Endothelial cell of umbilical vein (primary cell): Measurements from ENCODE around the gene PTTG1IP. TPM values are rescaled to one million over a fixed set of nuclear protein-coding genes. Genes with fewer than 3 reads are reported as not detected.
A peak's percentile ranks its signal among the peaks of the same experiment; 100 is the strongest.

Experiments
- BruUV-seq: library from RNA; stranded (reverse); fragments of 400-500 nt; replicated peaks from 2 replicates; lab custom pipeline; 2021; lab: Mats Ljungman, UMichigan
- CTCF ChIA-PET: fragments of 300-600, 350-600 bp; sonication (Branson Sonifier 250); formaldehyde crosslinking; loops from one replicate; lab custom pipeline; 2021; ENCODE audit warnings: antibody characterized with exemption, inconsistent platforms; lab: Charles Lee
- POLR2A ChIA-PET: fragments of 300-600, 350-600 bp; sonication (Branson Sonifier 250); formaldehyde crosslinking; loops from one replicate; lab custom pipeline; 2021; ENCODE audit warnings: antibody characterized with exemption, inconsistent platforms; lab: Charles Lee
- DNase-seq: peaks from one replicate; pipeline ENCODE4 v3.0.0-alpha.2; 2011; ENCODE audit warnings: low read depth, low spot score
- FAIRE-seq: peaks from 2 replicates; lab custom pipeline; 2011; peaks lifted over from hg19 to GRCh38; lab: Jason Lieb, UNC
- H2AFZ ChIP-seq: 2 replicates; pipeline ENCODE4 v1.6.0; 2012; ENCODE audit warnings: low read depth, low read length, control low read depth, inconsistent platforms
- H3K27ac ChIP-seq: 2 replicates; pipeline ENCODE4 v1.5.1; 2011; ENCODE audit warnings: low read depth, mild to moderate bottlenecking, control low read depth, low read length, moderate library complexity; ENCODE audit not compliant: insufficient read depth
- H3K27me3 ChIP-seq, 2 experiments: 2 replicates each; pipeline versions ENCODE4 v1.6.0 to v1.6.1; 2011; ENCODE audit warnings: low read length in 2 of 2, mixed read lengths in 1 of 2; ENCODE audit not compliant: control insufficient read depth in 2 of 2, insufficient read depth in 2 of 2
- H3K36me3 ChIP-seq, 2 experiments: 2 replicates in 1 of 2; 3 replicates in 1 of 2; pipeline ENCODE4 v1.5.1; 2011; ENCODE audit warnings: low read length in 2 of 2, mild to moderate bottlenecking in 1 of 2, moderate library complexity in 1 of 2; ENCODE audit not compliant: control insufficient read depth in 2 of 2, insufficient read depth in 2 of 2; ENCODE audit errors: extremely low read depth in 1 of 2
- H3K4me1 ChIP-seq: 3 replicates; pipeline ENCODE4 v1.5.1; 2011; ENCODE audit warnings: mild to moderate bottlenecking, low read length; ENCODE audit not compliant: control insufficient read depth, insufficient read depth; ENCODE audit errors: extremely low read depth
- H3K4me2 ChIP-seq: 2 replicates; pipeline ENCODE4 v1.6.1; 2011; ENCODE audit warnings: low read length, control low read depth, mixed read lengths; ENCODE audit not compliant: insufficient read depth
- H3K4me3 ChIP-seq, 3 experiments: fragments of 200-600 bp in 1 of 3; sonication (generic), shearing (Covaris generic) in 1 of 3; replicated peaks in 1 of 3; 2 replicates each; pipeline ENCODE4 v1.5.1; 2011 to 2016; ENCODE audit warnings: control low read depth in 3 of 3, low read length in 3 of 3, mild to moderate bottlenecking in 2 of 3, inconsistent platforms in 1 of 3, low read depth in 1 of 3, moderate library complexity in 1 of 3; ENCODE audit not compliant: insufficient read depth in 1 of 3
- H3K79me2 ChIP-seq: 2 replicates; pipeline ENCODE4 v1.6.0; 2012; ENCODE audit warnings: low read length, inconsistent platforms; ENCODE audit not compliant: control insufficient read depth, insufficient read depth
- H3K9ac ChIP-seq: replicated peaks from 2 replicates; pipeline ENCODE3; 2011; ENCODE audit warnings: low read length, control low read depth; ENCODE audit not compliant: insufficient read depth; ENCODE audit errors: extremely low read depth
- H3K9me1 ChIP-seq: replicated peaks from 3 replicates; pipeline ENCODE4 v1.6.0; 2011; ENCODE audit warnings: mild to moderate bottlenecking, low read length; ENCODE audit not compliant: control insufficient read depth, insufficient read depth; ENCODE audit errors: extremely low read depth
- H3K9me3 ChIP-seq: replicated peaks from 2 replicates; pipeline ENCODE4 v1.5.1; 2012; ENCODE audit warnings: low read length, inconsistent platforms; ENCODE audit not compliant: control insufficient read depth, insufficient read depth
- H4K20me1 ChIP-seq: replicated peaks from 2 replicates; pipeline ENCODE3; 2011; ENCODE audit warnings: mild to moderate bottlenecking, low read length; ENCODE audit not compliant: control insufficient read depth, insufficient read depth; ENCODE audit errors: extremely low read depth
- EZH2 ChIP-seq: IDR thresholded peaks from 2 replicates; pipeline ENCODE4 v1.6.1; 2012; ENCODE audit warnings: borderline replicate concordance, low read depth, mild to moderate bottlenecking, moderate library complexity, low read length, inconsistent platforms; ENCODE audit not compliant: severe bottlenecking
- FOS ChIP-seq: IDR thresholded peaks from 2 replicates; pipeline ENCODE4 v1.6.1; 2011; ENCODE audit warnings: mild to moderate bottlenecking, low read length, moderate library complexity, borderline replicate concordance; ENCODE audit not compliant: insufficient read depth
- GATA2 ChIP-seq: IDR thresholded peaks from 2 replicates; pipeline ENCODE4 v1.7.0; 2011; ENCODE audit warnings: low read depth, mild to moderate bottlenecking, moderate library complexity, mixed read lengths, low read length; ENCODE audit not compliant: insufficient read length, insufficient read depth
- JUN ChIP-seq: IDR thresholded peaks from 2 replicates; pipeline ENCODE4 v1.6.1; 2011; ENCODE audit warnings: borderline replicate concordance, low read depth; ENCODE audit not compliant: insufficient read length, insufficient read depth
- MAX ChIP-seq: IDR thresholded peaks from 2 replicates; pipeline ENCODE4 v1.6.1; 2011; ENCODE audit not compliant: insufficient read depth, insufficient read length
- MYC ChIP-seq: IDR thresholded peaks from one replicate; pipeline ENCODE4 v1.6.1; 2011; ENCODE audit warnings: mild to moderate bottlenecking, low read depth, low read length
- POLR2A ChIP-seq: IDR thresholded peaks from 2 replicates; pipeline ENCODE4 v1.6.1; 2012; ENCODE audit warnings: low read depth, mild to moderate bottlenecking, control low read depth, low read length
- POLR2AphosphoS5 ChIP-seq: IDR thresholded peaks from 2 replicates; pipeline ENCODE4 v1.6.1; 2012; ENCODE audit warnings: low read depth, mild to moderate bottlenecking, control low read depth, low read length, moderate library complexity; ENCODE audit not compliant: insufficient read depth
- dilution Hi-C: fragments of 300-500 bp; cut with MboI; formaldehyde crosslinking; loops from one replicate; pipeline ENCODE4 v1.15.0; 2019; ENCODE audit warnings: low sequenced_read_pairs; ENCODE audit not compliant: extremely low pct_ligation_motif_present
- intact Hi-C: fragments of 100-400 bp; cut with micrococcal nuclease; formaldehyde crosslinking; loops from one replicate; pipeline ENCODE4 v1.10.0; 2022
- polyA plus RNA-seq, 4 experiments: library from polyadenylated mRNA; depleted of rRNA in 3 of 4; stranded (reverse) in 3 of 4; unstranded in 1 of 4; fragments of >200 nt; gene quantifications; 2 replicates each; pipeline versions ENCODE4 v1.2.1 to v1.2.3, GENCODE V29; 2011 to 2012; ENCODE audit warnings: missing spikeins in 1 of 4
- total RNA-seq: library from RNA; stranded (reverse); gene quantifications from 2 replicates; pipeline ENCODE4 v1.2.3, GENCODE V29; 2021
- TF ChIP-seq, protein P1 (sequence below), 2 donors: IDR thresholded peaks; 1 replicate in 1 of 2; 2 replicates in 1 of 2; pipeline ENCODE4 v1.5.1; 2011; ENCODE audit warnings: low read length in 2 of 2, mild to moderate bottlenecking in 2 of 2, moderate library complexity in 2 of 2, control low read depth in 1 of 2, inconsistent platforms in 1 of 2, low read depth in 1 of 2; ENCODE audit not compliant: insufficient read depth in 1 of 2; ENCODE audit errors: extremely low read depth in 1 of 2

The PTTG1IP gene
- total and polyA plus RNA-seq, 2 donors (not counting 3 experiments of a cell fraction or from before 2014, with no cell fraction given), result 342 to 415 TPM

DNA sequence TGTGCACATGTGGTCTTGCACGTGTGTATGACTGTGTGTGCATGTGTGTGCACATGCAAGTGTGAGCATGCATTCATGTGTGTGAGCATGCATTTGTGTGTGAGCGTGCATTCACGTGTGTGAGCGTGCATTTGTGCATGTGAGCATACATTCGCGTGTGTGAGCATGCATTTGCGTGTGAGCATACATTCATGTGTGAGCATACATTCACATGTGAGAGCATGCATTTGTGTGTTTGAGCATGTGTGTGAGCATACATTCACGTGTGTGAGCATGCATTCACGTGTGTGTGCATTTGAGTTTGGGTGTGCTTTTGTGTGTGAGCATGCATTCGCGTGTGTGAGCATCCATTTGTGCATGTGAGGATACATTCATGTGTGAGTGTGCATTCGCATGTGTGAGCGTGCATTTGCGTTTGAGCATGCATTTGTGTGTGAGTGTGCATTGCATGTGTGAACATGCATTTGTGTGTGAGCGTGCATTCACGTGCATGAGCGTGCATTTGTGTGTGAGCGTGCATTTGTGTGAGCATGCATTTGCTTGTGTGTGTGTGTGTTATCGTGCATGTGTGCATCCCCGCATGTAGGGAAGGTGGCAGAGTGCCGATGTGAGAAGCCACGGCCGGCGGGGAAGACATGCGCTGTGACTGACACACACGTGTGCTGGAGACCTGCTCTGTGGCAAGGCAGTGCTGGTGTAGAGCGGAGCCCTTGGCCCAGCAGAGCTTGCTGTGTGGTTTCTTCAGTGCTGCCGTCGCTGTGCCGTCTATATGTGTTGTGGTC lies 29.0 kb upstream of the PTTG1IP start:
- no peaks in the 10 kb centered on the region for H3K36me3 ChIP-seq
- H3K9me3 ChIP-seq, result no peaks in the 10 kb centered on the region
- no peaks in the 10 kb centered on the region for H3K9me1 ChIP-seq
- no peak overlapping the region for H3K27ac ChIP-seq
- H4K20me1 ChIP-seq, result no peaks in the 10 kb centered on the region
- ChIA-PET CTCF (no interaction called here), POLR2A (no interaction called here)
- dilution Hi-C loops (no loop called here), intact Hi-C loops (no loop called here)
- no peak overlapping the region for H3K9ac ChIP-seq
- no TSS peak for BruUV-seq
- TF ChIP-seq MAX, result peak; percentile 51
- TF ChIP-seq MYC, result no peak
- H3K4me1 ChIP-seq, result no peaks in the 10 kb centered on the region
- H3K4me3 ChIP-seq, result no peak overlapping the region
- FAIRE-seq (no peak), DNase-seq (no peak)
- H3K79me2 ChIP-seq, result no peaks in the 10 kb centered on the region
- H3K4me2 ChIP-seq, result no peak overlapping the region
- H3K27me3 ChIP-seq, result no peaks in the 10 kb centered on the region
- H2AFZ ChIP-seq, result no peak overlapping the region

GRCh38 chr21:44901391-44902074 lies 28.0 kb upstream of the PTTG1IP start:
- FAIRE-seq (no peak), DNase-seq (no peak)

More at GRCh38 chr21:44901391-44902074, 28.0 kb upstream of the PTTG1IP start:
- dilution Hi-C loops (no loop called here), intact Hi-C loops (no loop called here)
- Histone ChIP-seq H3K79me2 (no peaks in the 10 kb centered on the region), H3K9ac (no peak overlapping the region), H3K9me1 (no peaks in the 10 kb centered on the region), H2AFZ (no peak overlapping the region), H3K36me3 (no peaks in the 10 kb centered on the region), H4K20me1 (no peaks in the 10 kb centered on the region), H3K27me3 (no peaks in the 10 kb centered on the region), H3K4me1 (no peaks in the 10 kb centered on the region), H3K4me3 (no peak overlapping the region), H3K4me2 (no peak overlapping the region), H3K27ac (no peak overlapping the region), H3K9me3 (no peaks in the 10 kb centered on the region)
- BruUV-seq, result no TSS peak
- CTCF ChIA-PET, result interaction anchor here (0.9 to 1.9 kb wide), 3 partner anchors 9 to 235 kb away, joined by 3 to 5 read pairs (median 3); no protein-coding TSS in a partner anchor
- POLR2A ChIA-PET, result no interaction called here
- TF ChIP-seq MAX (no peak), POLR2A (no peak), EZH2 (no peak), GATA2 (no peak), FOS (no peak), MYC (no peak), JUN (no peak), POLR2AphosphoS5 (no peak)
- TF ChIP-seq, protein P1, sequence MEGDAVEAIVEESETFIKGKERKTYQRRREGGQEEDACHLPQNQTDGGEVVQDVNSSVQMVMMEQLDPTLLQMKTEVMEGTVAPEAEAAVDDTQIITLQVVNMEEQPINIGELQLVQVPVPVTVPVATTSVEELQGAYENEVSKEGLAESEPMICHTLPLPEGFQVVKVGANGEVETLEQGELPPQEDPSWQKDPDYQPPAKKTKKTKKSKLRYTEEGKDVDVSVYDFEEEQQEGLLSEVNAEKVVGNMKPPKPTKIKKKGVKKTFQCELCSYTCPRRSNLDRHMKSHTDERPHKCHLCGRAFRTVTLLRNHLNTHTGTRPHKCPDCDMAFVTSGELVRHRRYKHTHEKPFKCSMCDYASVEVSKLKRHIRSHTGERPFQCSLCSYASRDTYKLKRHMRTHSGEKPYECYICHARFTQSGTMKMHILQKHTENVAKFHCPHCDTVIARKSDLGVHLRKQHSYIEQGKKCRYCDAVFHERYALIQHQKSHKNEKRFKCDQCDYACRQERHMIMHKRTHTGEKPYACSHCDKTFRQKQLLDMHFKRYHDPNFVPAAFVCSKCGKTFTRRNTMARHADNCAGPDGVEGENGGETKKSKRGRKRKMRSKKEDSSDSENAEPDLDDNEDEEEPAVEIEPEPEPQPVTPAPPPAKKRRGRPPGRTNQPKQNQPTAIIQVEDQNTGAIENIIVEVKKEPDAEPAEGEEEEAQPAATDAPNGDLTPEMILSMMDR (IDR thresholded peaks at IDR 0.05; ENCODE audit: extremely low read depth in 1 of 2, insufficient read depth in 1 of 2, low read depth in 1 of 2, low read length in 2 of 2), result no peak
